ENCODE results near the gene MMP1. TPM values are rescaled to one million over a fixed set of nuclear protein-coding genes. Genes with fewer than 3 reads are reported as not detected.

MMP1 gene
- total RNA-seq, 1 donor from 2014 or later: 3.7 TPM

- H3K4me3 ChIP-seq (ENCODE audit: low read depth, low read length): no peak overlapping the region
- TF ChIP-seq CTCF (IDR thresholded peaks at IDR 0.05; ENCODE audit: insufficient read depth, low read length, poor library complexity, severe bottlenecking): no peak
- DNase-seq (ENCODE audit: low read depth): no peak
- no peaks in the 10 kb centered on the region for H3K36me3 ChIP-seq (ENCODE audit: control insufficient read depth, insufficient read depth, low read length)
- H3K27me3 ChIP-seq (ENCODE audit: control insufficient read depth, insufficient read depth, low read length): no peaks in the 10 kb centered on the region
These were observed 4.4 kb upstream of the MMP1 start for GRCh38 chr11:102802341-102802740.

- Histone ChIP-seq H3K4me3 (ENCODE audit: low read depth, low read length) (no peak overlapping the region), H3K36me3 (ENCODE audit: control insufficient read depth, insufficient read depth, low read length) (no peaks in the 10 kb centered on the region)
- TF ChIP-seq CTCF (IDR thresholded peaks at IDR 0.05; ENCODE audit: insufficient read depth, low read length, poor library complexity, severe bottlenecking): no peak
These were observed 2.8 kb upstream of the MMP1 start for GRCh38 chr11:102800767-102801166.

GRCh38 chr11:102799681-102800340 lies 1.9 kb upstream of the MMP1 start:
- DNase-seq (ENCODE audit: low read depth): no peak
- H3K36me3 ChIP-seq (ENCODE audit: control insufficient read depth, insufficient read depth, low read length): no peaks in the 10 kb centered on the region
- TF ChIP-seq CTCF (IDR thresholded peaks at IDR 0.05; ENCODE audit: insufficient read depth, low read length, poor library complexity, severe bottlenecking): no peak
- no peaks in the 10 kb centered on the region for H3K27me3 ChIP-seq (ENCODE audit: control insufficient read depth, insufficient read depth, low read length)
- no peak overlapping the region for H3K4me3 ChIP-seq (ENCODE audit: low read depth, low read length)

More at GRCh38 chr11:102800767-102801166, 2.8 kb upstream of the MMP1 start:
- no peak for DNase-seq (ENCODE audit: low read depth)
- no peaks in the 10 kb centered on the region for H3K27me3 ChIP-seq (ENCODE audit: control insufficient read depth, insufficient read depth, low read length)

GRCh38 chr11:102794382-102794781 lies 3.6 kb downstream of the MMP1 start:
- peak; percentile 45 for TF ChIP-seq CTCF (IDR thresholded peaks at IDR 0.05; ENCODE audit: insufficient read depth, low read length, poor library complexity, severe bottlenecking)
- no peaks in the 10 kb centered on the region for H3K36me3 ChIP-seq (ENCODE audit: control insufficient read depth, insufficient read depth, low read length)
- no peak overlapping the region for H3K4me3 ChIP-seq (ENCODE audit: low read depth, low read length)
- DNase-seq (ENCODE audit: low read depth): no peak
- H3K27me3 ChIP-seq (ENCODE audit: control insufficient read depth, insufficient read depth, low read length): no peaks in the 10 kb centered on the region

- no peak for TF ChIP-seq CTCF (IDR thresholded peaks at IDR 0.05; ENCODE audit: insufficient read depth, low read length, poor library complexity, severe bottlenecking)
- Histone ChIP-seq H3K36me3 (ENCODE audit: control insufficient read depth, insufficient read depth, low read length) (no peaks in the 10 kb centered on the region), H3K27me3 (ENCODE audit: control insufficient read depth, insufficient read depth, low read length) (no peaks in the 10 kb centered on the region), H3K4me3 (ENCODE audit: low read depth, low read length) (no peak overlapping the region)
- no peak for DNase-seq (ENCODE audit: low read depth)
These were observed 4.2 kb downstream of the MMP1 start for GRCh38 chr11:102793677-102794290.

- no peaks in the 10 kb centered on the region for H3K36me3 ChIP-seq (ENCODE audit: control insufficient read depth, insufficient read depth, low read length)
- no peak for DNase-seq (ENCODE audit: low read depth)
- no peaks in the 10 kb centered on the region for H3K27me3 ChIP-seq (ENCODE audit: control insufficient read depth, insufficient read depth, low read length)
- TF ChIP-seq CTCF (IDR thresholded peaks at IDR 0.05; ENCODE audit: insufficient read depth, low read length, poor library complexity, severe bottlenecking): no peak
- no peak overlapping the region for H3K4me3 ChIP-seq (ENCODE audit: low read depth, low read length)
These were observed 5.4 kb downstream of the MMP1 start for GRCh38 chr11:102792604-102793003.

All from kidney epithelial cell (primary cell).